HPDE6-E6E7 (cell line): ENCODE measurements around the gene SEC61A1.

Experiments used
- DNase-seq: peaks from one replicate; pipeline ENCODE4 v3.0.0; 2011; ENCODE audit warnings: missing footprints; ENCODE audit errors: extremely low spot score

The SEC61A1 gene

GRCh38 chr3:128060473-128061381, 8.5 kb downstream of the SEC61A1 start:
- DNase-seq = peak; percentile 42

DNA sequence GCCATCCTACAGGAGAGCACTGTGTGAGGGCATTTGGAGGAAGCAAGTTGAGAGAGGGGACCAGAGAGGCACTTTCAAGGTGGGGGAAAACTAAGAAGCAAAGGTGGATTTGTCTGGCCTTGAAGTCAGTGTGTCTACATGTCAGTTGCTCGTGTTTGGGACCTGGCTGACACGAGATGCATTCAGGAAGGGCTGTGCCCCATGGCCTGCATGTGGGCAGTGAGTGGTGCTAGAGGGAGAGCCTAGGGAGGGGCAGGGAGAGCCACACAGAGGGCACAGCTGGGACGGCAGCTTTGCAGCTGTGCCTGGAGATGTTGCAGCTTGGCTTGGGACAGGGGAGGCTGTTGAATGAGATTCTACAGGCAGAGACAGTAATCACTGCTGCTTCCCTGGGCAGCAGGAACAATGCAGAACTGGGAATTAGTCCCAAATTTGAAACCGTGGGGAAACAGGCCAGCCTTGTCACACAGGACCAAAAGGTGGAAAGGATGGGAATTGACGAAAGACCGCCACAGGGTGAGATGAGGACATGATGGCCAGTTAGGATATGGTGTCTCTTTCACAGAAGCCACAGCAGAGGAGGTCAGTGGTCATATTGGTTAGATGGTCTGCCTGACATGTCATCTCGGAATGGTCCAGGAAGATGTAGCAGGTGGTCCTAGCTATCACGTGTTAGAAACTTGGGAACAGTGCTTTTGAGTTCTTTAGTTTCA, 10.0 kb downstream of the SEC61A1 start:
- no peak for DNase-seq

DNA sequence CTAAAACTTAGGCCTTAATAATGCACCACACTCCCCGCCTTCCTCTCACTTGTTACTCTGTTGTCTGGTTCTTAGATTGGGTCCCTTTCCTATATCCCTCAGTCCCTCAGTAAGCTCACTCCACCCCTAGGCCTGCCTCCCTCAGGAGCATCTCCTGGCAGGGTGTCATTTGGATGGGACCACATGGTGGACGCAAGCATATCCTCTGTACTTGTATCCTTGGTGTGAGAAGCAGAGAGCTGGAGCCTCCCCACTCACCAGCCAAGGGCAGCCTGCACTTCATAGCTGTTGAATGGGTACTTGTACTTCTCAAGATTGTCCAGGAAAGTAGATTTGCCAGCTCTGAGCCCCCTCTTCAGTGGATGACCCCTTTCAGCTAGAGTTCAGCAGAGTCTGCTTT, 11.6 kb downstream of the SEC61A1 start:
- no peak for DNase-seq

- no peak for DNase-seq
Measured at GRCh38 chr3:128064962-128065361, 12.7 kb downstream of the SEC61A1 start.

DNA sequence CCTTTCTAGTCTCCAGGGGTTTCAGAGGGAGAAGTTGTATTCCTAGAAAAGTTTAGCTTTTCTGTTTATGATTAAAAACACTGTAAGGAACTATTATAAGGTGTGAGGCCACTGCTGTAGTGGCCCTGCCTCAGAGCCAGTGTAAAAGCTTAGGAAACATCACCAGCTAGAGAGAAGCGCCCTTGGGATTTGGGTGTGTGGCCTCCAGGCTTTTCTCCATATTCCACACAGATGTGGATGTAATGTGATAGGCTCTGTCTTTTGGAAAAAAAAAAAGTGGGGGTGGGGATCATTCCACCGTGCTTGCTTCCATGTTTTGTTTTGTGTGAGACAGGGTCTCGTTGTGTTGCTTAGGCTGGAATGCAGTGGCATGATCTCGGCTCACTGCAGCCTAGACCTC, 13.9 kb downstream of the SEC61A1 start:
- no peak for DNase-seq

GRCh38 chr3:128066676-128067075, 14.4 kb downstream of the SEC61A1 start:
- no peak for DNase-seq

GRCh38 chr3:128067489-128067888, 15.3 kb downstream of the SEC61A1 start:
- DNase-seq = no peak

- no peak for DNase-seq
Measured at GRCh38 chr3:128068156-128068620, 16.0 kb downstream of the SEC61A1 start.

- no peak for DNase-seq
Measured at GRCh38 chr3:128069271-128069670, 17.0 kb downstream of the SEC61A1 start.

- no peak for DNase-seq
Measured at GRCh38 chr3:128070898-128071591, 18.8 kb downstream of the SEC61A1 start.

- DNase-seq = no peak
Measured at GRCh38 chr3:128071771-128072453, 19.7 kb downstream of the SEC61A1 start.

DNA sequence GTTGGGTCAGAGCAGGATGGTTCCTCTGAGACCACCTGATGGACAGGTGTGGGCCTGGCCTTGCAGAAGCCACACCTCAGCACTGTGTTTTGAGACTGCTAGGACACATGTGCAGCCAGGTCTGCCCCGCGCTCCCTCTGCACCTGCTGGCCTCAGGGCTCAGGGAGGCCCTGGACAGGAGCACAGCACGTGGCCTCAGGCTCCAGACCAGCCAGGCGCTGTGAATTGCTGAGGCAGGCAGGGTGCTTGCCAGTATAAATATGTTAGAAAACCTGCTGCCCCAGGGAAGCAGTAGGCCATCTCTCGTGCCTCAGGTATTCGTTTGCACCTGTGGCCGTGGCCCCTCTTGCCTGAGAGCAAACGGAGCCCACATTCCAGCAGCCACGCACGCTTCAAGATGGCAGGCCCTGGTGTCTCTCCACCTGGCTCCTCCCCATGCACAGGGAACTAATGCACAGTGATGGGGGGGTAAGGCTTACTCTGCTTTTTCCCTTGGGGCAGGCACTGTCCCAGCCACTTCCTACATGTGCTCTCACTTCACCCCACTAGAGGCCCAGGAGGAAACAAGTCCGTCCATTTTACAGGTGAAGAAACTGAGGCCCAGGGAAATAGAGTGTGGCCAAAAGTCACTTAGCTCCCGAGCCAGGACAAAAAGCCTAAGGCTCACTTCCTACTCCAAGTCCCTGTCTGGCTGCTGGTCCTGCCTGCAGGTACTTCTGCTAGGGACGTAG, 20.4 kb downstream of the SEC61A1 start:
- DNase-seq = no peak

DNA sequence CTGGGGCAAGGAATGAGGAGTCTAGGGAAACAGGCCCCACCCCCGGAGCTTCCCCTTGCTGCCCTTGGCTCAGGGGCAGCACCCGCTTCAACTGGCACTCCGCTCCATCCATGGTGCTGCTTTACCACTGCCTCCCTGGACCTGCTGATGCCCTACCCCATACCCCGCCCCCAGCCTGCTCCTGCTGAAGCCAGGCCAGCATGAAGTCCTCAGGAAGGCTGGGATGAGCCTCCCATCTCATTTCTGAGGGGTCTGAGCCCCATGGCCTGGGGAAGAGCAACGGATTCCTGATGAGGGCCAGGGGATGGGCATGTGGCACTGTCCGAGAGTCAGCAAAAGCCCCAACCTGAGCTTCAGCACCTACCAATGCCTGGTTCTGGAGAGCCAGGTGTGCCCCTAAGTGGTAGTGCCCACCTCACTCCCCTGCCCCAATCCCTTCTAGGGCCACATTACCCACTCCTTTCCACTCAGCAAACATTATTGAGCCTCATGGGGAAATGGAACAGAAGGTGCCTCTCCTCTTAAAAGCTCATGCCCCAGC, 21.0 kb downstream of the SEC61A1 start:
- DNase-seq = no peak

DNA sequence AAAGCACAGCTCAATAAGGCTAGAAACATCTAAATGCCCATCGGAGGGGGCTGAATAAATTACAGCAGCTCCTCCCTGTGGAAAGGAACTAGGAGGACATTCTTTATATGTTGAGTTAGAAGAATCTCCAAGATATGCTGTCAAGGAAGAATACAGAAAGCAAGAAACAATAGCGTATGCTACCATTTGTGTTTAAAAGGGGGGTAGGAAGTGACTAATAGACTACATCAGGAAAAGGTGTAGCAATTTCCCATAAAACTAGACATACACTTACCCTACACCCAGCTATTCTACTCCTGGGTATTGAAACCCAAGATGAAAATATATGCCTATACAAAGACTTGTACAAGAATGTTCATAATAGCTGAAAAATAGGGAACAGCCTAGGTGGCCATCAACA, 21.6 kb downstream of the SEC61A1 start:
- DNase-seq = no peak

DNA sequence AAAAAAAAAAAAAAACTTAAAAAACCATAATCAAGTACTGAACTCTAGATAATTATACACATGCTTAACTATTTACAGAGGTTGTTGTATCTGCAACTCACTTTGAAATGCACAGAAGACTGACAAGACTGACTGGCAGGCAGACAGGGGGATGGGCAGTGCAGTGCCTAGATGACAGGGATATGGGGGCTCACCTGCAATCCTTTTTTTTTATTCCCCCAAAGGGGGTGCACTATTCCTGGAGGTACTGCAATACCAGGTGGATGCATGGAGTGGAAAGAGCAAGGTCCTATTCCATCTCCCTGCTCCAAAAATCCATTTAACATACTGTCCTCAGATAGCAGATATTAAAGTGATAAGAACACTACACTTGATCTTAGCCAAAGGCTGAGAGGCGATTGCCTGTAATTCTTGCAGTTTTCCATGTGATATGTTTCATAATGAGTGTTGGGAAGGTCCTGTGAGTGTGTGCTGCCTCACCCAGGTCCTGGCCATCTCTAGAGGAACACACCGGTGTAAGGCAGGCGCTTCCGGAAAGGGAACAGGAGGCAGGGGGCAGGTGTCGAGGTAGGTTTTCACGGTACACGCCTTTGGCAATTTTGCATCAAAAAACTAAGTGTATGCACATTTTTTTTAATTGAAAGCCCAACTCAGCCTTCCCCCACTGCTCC, 22.7 kb downstream of the SEC61A1 start:
- DNase-seq = no peak

DNA sequence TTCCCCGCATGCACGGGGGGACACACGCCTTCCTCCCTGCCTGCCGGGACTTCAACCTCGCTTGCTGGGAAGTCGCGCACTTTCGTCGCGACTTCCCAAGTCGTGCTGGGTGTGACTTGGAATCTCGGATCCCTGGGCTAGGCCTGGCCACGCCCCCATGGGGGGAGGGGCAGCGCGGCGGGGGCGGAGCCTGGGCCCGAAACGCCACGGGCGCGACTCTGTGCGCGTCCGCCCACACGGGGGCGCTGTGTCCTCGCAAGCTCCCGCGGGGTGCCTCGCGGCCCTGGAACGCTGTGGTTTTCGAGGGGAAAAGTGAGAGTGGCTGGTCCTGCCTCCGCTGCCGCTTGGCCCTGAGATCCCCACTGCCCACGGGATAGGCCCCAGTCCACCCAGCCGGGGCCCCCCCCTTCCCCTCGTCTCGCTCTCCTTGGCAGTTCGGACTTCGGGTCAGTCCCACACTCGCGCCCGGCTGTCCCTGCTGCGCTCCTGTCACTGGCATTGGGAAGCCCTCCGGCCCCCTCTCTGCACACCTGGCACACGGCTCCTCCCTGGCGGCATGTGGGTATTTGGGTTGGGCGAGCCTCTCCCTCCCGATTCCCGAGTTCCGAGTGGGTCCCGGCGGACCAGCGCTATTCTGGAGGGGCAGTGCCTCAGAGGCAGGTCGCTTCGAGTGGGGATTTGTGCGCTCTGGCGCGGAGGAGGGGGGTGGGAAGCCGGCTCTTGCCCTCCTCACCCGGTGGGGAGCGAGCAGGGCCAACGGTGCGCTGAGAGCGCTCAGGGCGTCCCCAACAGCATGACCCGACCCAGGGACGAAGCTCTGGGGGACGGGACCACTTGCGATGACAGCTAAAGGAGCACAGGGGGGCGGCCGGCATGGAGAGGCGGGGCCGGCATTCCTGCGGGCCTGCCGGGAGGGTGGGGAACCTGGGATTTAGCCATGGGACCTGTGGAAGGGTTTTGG, 23.6 kb downstream of the SEC61A1 start:
- DNase-seq = peak; percentile 66

- no peak for DNase-seq
Measured at GRCh38 chr3:128076483-128077201, 24.4 kb downstream of the SEC61A1 start.

DNA sequence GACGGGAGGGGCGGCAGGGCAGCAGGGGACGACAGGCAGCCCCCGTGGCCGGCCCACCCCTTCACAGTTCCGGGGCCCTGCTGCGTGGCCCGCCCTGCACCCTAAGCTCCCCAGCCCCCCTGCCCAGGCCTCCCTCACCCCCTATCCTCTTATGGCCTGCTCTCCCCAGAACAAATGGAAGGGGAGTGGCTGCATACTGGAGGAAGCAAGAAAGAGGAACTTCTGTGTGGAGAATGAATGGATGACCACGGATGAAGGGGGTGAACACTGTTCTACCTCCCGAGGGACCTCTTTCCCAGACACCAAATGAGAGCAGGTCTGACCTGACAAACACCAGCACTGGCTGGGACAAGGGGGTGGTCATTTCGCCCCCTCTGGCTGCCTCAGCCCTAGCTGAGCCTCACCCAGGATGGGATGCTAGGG, 25.0 kb downstream of the SEC61A1 start:
- no peak for DNase-seq
